ENCODE data around the gene SUV39H1.

- TF ChIP-seq ZNF143 (CRISPR knock-in tag; IDR thresholded peaks at IDR 0.05), result no peak
- no peak for TF ChIP-seq CTCF (CRISPR knock-in tag; IDR thresholded peaks at IDR 0.05)
- no peak for TF ChIP-seq ATF2 (CRISPR knock-in tag; IDR thresholded peaks at IDR 0.05)
- TF ChIP-seq EP300 (IDR thresholded peaks at IDR 0.05; ENCODE audit: low read depth in 2 of 2, low read length in 2 of 2), result no peak
- TF ChIP-seq EP300 (CRISPR knock-in tag; IDR thresholded peaks at IDR 0.05; ENCODE audit: borderline replicate concordance), result no peak
- TF ChIP-seq NFIB (CRISPR knock-in tag; IDR thresholded peaks at IDR 0.05; ENCODE audit: borderline replicate concordance), result no peak
- no peak for TF ChIP-seq PBX3 (CRISPR knock-in tag; IDR thresholded peaks at IDR 0.05; ENCODE audit: borderline replicate concordance)
- TF ChIP-seq ZKSCAN8 (CRISPR knock-in tag; IDR thresholded peaks at IDR 0.05; ENCODE audit: borderline replicate concordance), result no peak
- no peak for TF ChIP-seq POLR2A (IDR thresholded peaks at IDR 0.05; ENCODE audit: insufficient read depth in 1 of 2, low read depth in 2 of 2, low read length in 2 of 2)
These were observed 30.5 kb upstream of the SUV39H1 start for GRCh38 chrX:48665991-48666390.
